OCI-LY7 (cell line): Measurements from ENCODE around the gene NEK11.

Source experiments
- EZH2phosphoT487 ChIP-seq: fragments of 200-600 bp; sonication (generic); IDR thresholded peaks from 2 replicates; pipeline ENCODE4 v1.6.1; 2018; ENCODE audit warnings: low read depth, borderline replicate concordance, mild to moderate bottlenecking, mixed run types, antibody characterized with exemption, low read length, moderate library complexity, mixed read lengths
- TF ChIP-seq, protein P1 (sequence below): fragments of 200-600 bp; sonication (generic); conservative IDR thresholded peaks from 2 replicates; pipeline ENCODE4 v1.5.1; 2014; ENCODE audit warnings: mild to moderate bottlenecking, antibody characterized with exemption, low read length, moderate library complexity, mixed read lengths

DNA sequence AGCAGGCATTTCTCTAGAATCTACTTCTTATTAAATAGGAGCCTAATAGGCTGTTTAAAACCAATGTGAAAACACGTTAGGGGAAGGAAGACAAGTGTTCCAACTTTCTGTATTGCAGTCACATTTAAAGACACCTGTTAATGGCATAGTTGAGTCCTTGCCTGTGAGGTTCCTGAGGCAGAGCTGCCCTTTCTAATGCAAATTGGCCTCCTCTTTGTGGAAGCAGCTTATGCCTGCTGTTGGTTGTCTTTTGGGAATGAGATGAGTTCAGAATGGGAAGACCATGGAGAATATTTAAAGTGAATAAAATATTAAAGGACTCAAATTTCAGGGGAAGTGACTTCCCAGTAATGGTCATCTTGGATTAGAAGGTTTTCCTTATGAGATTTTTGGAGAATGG lies 51.2 kb downstream of the NEK11 start:
- TF ChIP-seq, protein P1, sequence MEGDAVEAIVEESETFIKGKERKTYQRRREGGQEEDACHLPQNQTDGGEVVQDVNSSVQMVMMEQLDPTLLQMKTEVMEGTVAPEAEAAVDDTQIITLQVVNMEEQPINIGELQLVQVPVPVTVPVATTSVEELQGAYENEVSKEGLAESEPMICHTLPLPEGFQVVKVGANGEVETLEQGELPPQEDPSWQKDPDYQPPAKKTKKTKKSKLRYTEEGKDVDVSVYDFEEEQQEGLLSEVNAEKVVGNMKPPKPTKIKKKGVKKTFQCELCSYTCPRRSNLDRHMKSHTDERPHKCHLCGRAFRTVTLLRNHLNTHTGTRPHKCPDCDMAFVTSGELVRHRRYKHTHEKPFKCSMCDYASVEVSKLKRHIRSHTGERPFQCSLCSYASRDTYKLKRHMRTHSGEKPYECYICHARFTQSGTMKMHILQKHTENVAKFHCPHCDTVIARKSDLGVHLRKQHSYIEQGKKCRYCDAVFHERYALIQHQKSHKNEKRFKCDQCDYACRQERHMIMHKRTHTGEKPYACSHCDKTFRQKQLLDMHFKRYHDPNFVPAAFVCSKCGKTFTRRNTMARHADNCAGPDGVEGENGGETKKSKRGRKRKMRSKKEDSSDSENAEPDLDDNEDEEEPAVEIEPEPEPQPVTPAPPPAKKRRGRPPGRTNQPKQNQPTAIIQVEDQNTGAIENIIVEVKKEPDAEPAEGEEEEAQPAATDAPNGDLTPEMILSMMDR, result no peak
- TF ChIP-seq EZH2phosphoT487, result no peak
